Naive thymus-derived CD8-positive, alpha-beta T cell (primary cell): ENCODE results near the gene DCLRE1A. TPM values are rescaled to one million over a fixed set of nuclear protein-coding genes. Genes with fewer than 3 reads are reported as not detected.
"Not testable (repeated sequence)": the region's sequence is repeated elsewhere in the genome, so short reads cannot be mapped to it uniquely, and the experiment has no call there.

Experiments
- ATAC-seq, 2 donors: fragments of 150-1000 bp; cut with Tn5 transposase in 1 of 2; sonication (Bioruptor Pico), chemical (Tn5 transposase) in 1 of 2; 1 replicate in 1 of 2; 2 replicates in 1 of 2; pipeline ENCODE4 v1.10.0; 2021; ENCODE audit warnings: mild to moderate bottlenecking in 2 of 2, moderate library complexity in 2 of 2
- POLR2A ChIA-PET: fragments of 350-600 bp; sonication (Branson Sonifier 250); formaldehyde crosslinking; loops from one replicate; lab custom pipeline; 2021; ENCODE audit warnings: antibody characterized with exemption; lab: Charles Lee
- DNase-seq, 10 donors: peaks; one replicate each; pipeline versions ENCODE4 v3.0.0 to v3.0.0-alpha.2; 2020 to 2022
- H3K27ac Mint-ChIP-seq, 10 donors: one replicate each; pipeline ENCODE4 v1.8.0; 2020 to 2022; ENCODE audit warnings: mild to moderate bottlenecking in 10 of 10, mixed read lengths in 10 of 10, moderate library complexity in 4 of 10, inconsistent platforms in 1 of 10
- H3K27me3 Mint-ChIP-seq, 5 donors: one replicate each; pipeline ENCODE4 v1.8.0; 2021 to 2022; ENCODE audit warnings: mixed read lengths in 5 of 5
- H3K36me3 Mint-ChIP-seq, 3 donors: one replicate each; pipeline ENCODE4 v1.8.0; 2020 to 2022; ENCODE audit warnings: mixed read lengths in 3 of 3, mild to moderate bottlenecking in 2 of 3, inconsistent platforms in 1 of 3
- H3K4me1 Mint-ChIP-seq, 4 donors: one replicate each; pipeline ENCODE4 v1.8.0; 2021 to 2022; ENCODE audit warnings: mixed read lengths in 4 of 4
- H3K4me3 Mint-ChIP-seq, 10 donors: one replicate each; pipeline ENCODE4 v1.8.0; 2020 to 2022; ENCODE audit warnings: mild to moderate bottlenecking in 10 of 10, mixed read lengths in 10 of 10, moderate library complexity in 6 of 10, inconsistent platforms in 1 of 10
- H3K9me3 Mint-ChIP-seq, 9 donors: one replicate each; pipeline ENCODE4 v1.8.0; 2020 to 2022; ENCODE audit warnings: mixed read lengths in 9 of 9, mild to moderate bottlenecking in 3 of 9, inconsistent platforms in 1 of 9, moderate library complexity in 1 of 9
- polyA plus RNA-seq, 3 donors: library from polyadenylated mRNA; unstranded; fragments of 300-500 nt; fragmentation: Illumina TruSeq; gene quantifications; one replicate each; pipeline ENCODE4 v1.2.3, GENCODE V29; 2021
- total RNA-seq, 8 experiments: library from RNA in 2 of 8; stranded (reverse) in 2 of 8; gene quantifications; one replicate each; pipeline ENCODE4 v1.2.3 and lab custom pipeline; 2021 to 2026

The DCLRE1A gene
- total and polyA plus RNA-seq, 5 experiments from 2014 or later, result 2.3 to 4.8 (median 4.3) TPM

GRCh38 chr10:113854761-113855588 is 1.1 kb upstream of the DCLRE1A start:
- Mint-ChIP-seq H3K27ac (peak overlapping the region; percentile 88 to 98 (median 96)), H3K36me3 (peaks cover 13 to 15% (median 14%) of the 10 kb centered on the region in 3 donors), H3K27me3 (no peaks in the 10 kb centered on the region), H3K4me3 (peak overlapping the region; percentile 96 to 100 (median 98)), H3K4me1 (peaks cover 14 to 65% (median 31%) of the 10 kb centered on the region in 4 donors), H3K9me3 (no peaks in the 10 kb centered on the region)
- peak; percentile 56 to 67 for ATAC-seq
- POLR2A ChIA-PET, result no interaction called here
- peak in 9 of 10 donors; percentile 11 to 66 (median 30) for DNase-seq

- Mint-ChIP-seq H3K27ac (peak overlapping the region; percentile 88 to 98 (median 96)), H3K4me3 (peak overlapping the region; percentile 96 to 100 (median 98)), H3K36me3 (peaks cover 5 to 11% (median 8%) of the 10 kb centered on the region in 3 donors), H3K4me1 (peaks cover 15 to 62% (median 39%) of the 10 kb centered on the region in 4 donors), H3K9me3 (no peaks in the 10 kb centered on the region), H3K27me3 (no peaks in the 10 kb centered on the region)
- ATAC-seq (no peak), DNase-seq (peak in 1 of 10 donors; percentile 2)
- POLR2A ChIA-PET, result no interaction called here
These were observed 287 bp downstream of the DCLRE1A start for GRCh38 chr10:113853578-113854012.

- H3K27me3 Mint-ChIP-seq, result no peaks in the 10 kb centered on the region
- H3K4me3 Mint-ChIP-seq, result peak overlapping the region in 2 of 10 donors; percentile 3 to 54
- POLR2A ChIA-PET, result no interaction called here
- ATAC-seq (no peak), DNase-seq (no peak)
- H3K4me1 Mint-ChIP-seq, result peaks cover 9 to 33% (median 27%) of the 10 kb centered on the region in 4 donors
- H3K27ac Mint-ChIP-seq, result peak overlapping the region in 3 of 10 donors; percentile 43 to 55 (median 53)
- H3K9me3 Mint-ChIP-seq, result no peaks in the 10 kb centered on the region
- H3K36me3 Mint-ChIP-seq, result peaks cover 5 to 19% (median 12%) of the 10 kb centered on the region in 3 donors
These were observed 3.9 kb downstream of the DCLRE1A start for GRCh38 chr10:113849946-113850345.

- Mint-ChIP-seq H3K4me1 (peaks cover 9 to 33% (median 27%) of the 10 kb centered on the region in 4 donors), H3K27ac (no peak overlapping the region), H3K4me3 (no peak overlapping the region), H3K9me3 (no peaks in the 10 kb centered on the region), H3K36me3 (peaks cover 1 to 25% (median 12%) of the 10 kb centered on the region in 3 donors), H3K27me3 (no peaks in the 10 kb centered on the region)
- ATAC-seq, result no peak
- POLR2A ChIA-PET, result no interaction called here
- DNase-seq, result no peak
These were observed 4.6 kb downstream of the DCLRE1A start for GRCh38 chr10:113849140-113849803.

GRCh38 chr10:113846036-113846435 is 7.8 kb downstream of the DCLRE1A start:
- POLR2A ChIA-PET, result no interaction called here
- H3K36me3 Mint-ChIP-seq, result peaks cover 5 to 35% (median 15%) of the 10 kb centered on the region in 3 donors
- H3K4me3 Mint-ChIP-seq, result no peak overlapping the region
- no peaks in the 10 kb centered on the region for H3K9me3 Mint-ChIP-seq
- no peak for DNase-seq
- H3K27me3 Mint-ChIP-seq, result no peaks in the 10 kb centered on the region
- no peak for ATAC-seq
- H3K27ac Mint-ChIP-seq, result peak overlapping the region in 3 of 10 donors; percentile 0 to 76 (median 34)
- H3K4me1 Mint-ChIP-seq, result peaks cover 4 to 13% (median 11%) of the 10 kb centered on the region in 4 donors

- POLR2A ChIA-PET, result no interaction called here
- H3K9me3 Mint-ChIP-seq, result no peaks in the 10 kb centered on the region
- H3K27ac Mint-ChIP-seq, result no peak overlapping the region
- no peaks in the 10 kb centered on the region for H3K27me3 Mint-ChIP-seq
- H3K36me3 Mint-ChIP-seq, result peaks cover 5 to 41% (median 17%) of the 10 kb centered on the region in 3 donors
- H3K4me1 Mint-ChIP-seq, result peaks cover 2 to 7% (median 3%) of the 10 kb centered on the region in 4 donors
- DNase-seq (no peak), ATAC-seq (no peak)
- no peak overlapping the region for H3K4me3 Mint-ChIP-seq
These were observed 9.9 kb downstream of the DCLRE1A start for GRCh38 chr10:113843972-113844485.

GRCh38 chr10:113842171-113842570 is 11.7 kb downstream of the DCLRE1A start:
- Mint-ChIP-seq H3K4me1 (peaks cover 0 to 2% (median under 1%) of the 10 kb centered on the region in 4 donors), H3K27me3 (no peaks in the 10 kb centered on the region), H3K36me3 (peaks cover 5 to 42% (median 17%) of the 10 kb centered on the region in 3 donors), H3K9me3 (no peaks in the 10 kb centered on the region), H3K4me3 (no peak overlapping the region), H3K27ac (no peak overlapping the region)
- ATAC-seq, result no peak
- POLR2A ChIA-PET, result no interaction called here
- DNase-seq, result no peak

- H3K36me3 Mint-ChIP-seq, H3K9me3 Mint-ChIP-seq, ATAC-seq, H3K4me1 Mint-ChIP-seq, POLR2A ChIA-PET, H3K4me3 Mint-ChIP-seq, DNase-seq, H3K27me3 Mint-ChIP-seq, H3K27ac Mint-ChIP-seq: not testable (repeated sequence)
These were observed 25.3 kb downstream of the DCLRE1A start for GRCh38 chr10:113828567-113828966.

GRCh38 chr10:113825791-113826190 is 28.1 kb downstream of the DCLRE1A start:
- no peak overlapping the region for H3K27ac Mint-ChIP-seq
- POLR2A ChIA-PET, result no interaction called here
- DNase-seq (no peak), ATAC-seq (no peak)
- peaks cover 0 to 6% (median 0%) of the 10 kb centered on the region in 5 donors for H3K27me3 Mint-ChIP-seq
- H3K4me3 Mint-ChIP-seq, result no peak overlapping the region
- H3K9me3 Mint-ChIP-seq, result no peaks in the 10 kb centered on the region
- no peaks in the 10 kb centered on the region for H3K4me1 Mint-ChIP-seq
- no peaks in the 10 kb centered on the region for H3K36me3 Mint-ChIP-seq

- Mint-ChIP-seq H3K9me3 (no peaks in the 10 kb centered on the region), H3K36me3 (no peaks in the 10 kb centered on the region), H3K4me1 (no peaks in the 10 kb centered on the region), H3K4me3 (no peak overlapping the region), H3K27me3 (peaks cover 0 to 9% (median 0%) of the 10 kb centered on the region in 5 donors), H3K27ac (no peak overlapping the region)
- ATAC-seq (no peak), DNase-seq (no peak)
- POLR2A ChIA-PET, result no interaction called here
These were observed 30.5 kb downstream of the DCLRE1A start for GRCh38 chr10:113823389-113823788.

- Mint-ChIP-seq H3K4me3 (no peak overlapping the region), H3K27me3 (peaks cover 0 to 9% (median 0%) of the 10 kb centered on the region in 5 donors), H3K4me1 (no peaks in the 10 kb centered on the region), H3K9me3 (no peaks in the 10 kb centered on the region), H3K36me3 (no peaks in the 10 kb centered on the region), H3K27ac (no peak overlapping the region)
- DNase-seq, result no peak
- POLR2A ChIA-PET, result no interaction called here
- no peak for ATAC-seq
These were observed 31.7 kb downstream of the DCLRE1A start for GRCh38 chr10:113822174-113822573.

- H3K27ac Mint-ChIP-seq, H3K27me3 Mint-ChIP-seq, H3K4me1 Mint-ChIP-seq, H3K4me3 Mint-ChIP-seq, POLR2A ChIA-PET, DNase-seq, H3K9me3 Mint-ChIP-seq, H3K36me3 Mint-ChIP-seq, ATAC-seq: not testable (repeated sequence)
These were observed 32.6 kb downstream of the DCLRE1A start for GRCh38 chr10:113821306-113821705.

GRCh38 chr10:113820507-113820906 is 33.4 kb downstream of the DCLRE1A start:
- Mint-ChIP-seq H3K4me3 (no peak overlapping the region), H3K4me1 (no peaks in the 10 kb centered on the region), H3K27ac (no peak overlapping the region), H3K9me3 (no peaks in the 10 kb centered on the region), H3K27me3 (peaks cover 0 to 7% (median 0%) of the 10 kb centered on the region in 5 donors), H3K36me3 (no peaks in the 10 kb centered on the region)
- POLR2A ChIA-PET, result no interaction called here
- ATAC-seq (no peak), DNase-seq (no peak)
